GM11168 (cell line): ENCODE results near the gene WDR54.
"Not testable (repeated sequence)": the region's sequence is repeated elsewhere in the genome, so short reads cannot be mapped to it uniquely, and the experiment has no call there.

Experiments
- in situ Hi-C: fragments of 300-500 bp; cut with MboI; formaldehyde crosslinking; loops from one replicate; pipeline ENCODE4 v1.12.0; 2022; ENCODE audit warnings: low sequenced_read_pairs; ENCODE audit not compliant: unreplicated experiment

The WDR54 gene

DNA sequence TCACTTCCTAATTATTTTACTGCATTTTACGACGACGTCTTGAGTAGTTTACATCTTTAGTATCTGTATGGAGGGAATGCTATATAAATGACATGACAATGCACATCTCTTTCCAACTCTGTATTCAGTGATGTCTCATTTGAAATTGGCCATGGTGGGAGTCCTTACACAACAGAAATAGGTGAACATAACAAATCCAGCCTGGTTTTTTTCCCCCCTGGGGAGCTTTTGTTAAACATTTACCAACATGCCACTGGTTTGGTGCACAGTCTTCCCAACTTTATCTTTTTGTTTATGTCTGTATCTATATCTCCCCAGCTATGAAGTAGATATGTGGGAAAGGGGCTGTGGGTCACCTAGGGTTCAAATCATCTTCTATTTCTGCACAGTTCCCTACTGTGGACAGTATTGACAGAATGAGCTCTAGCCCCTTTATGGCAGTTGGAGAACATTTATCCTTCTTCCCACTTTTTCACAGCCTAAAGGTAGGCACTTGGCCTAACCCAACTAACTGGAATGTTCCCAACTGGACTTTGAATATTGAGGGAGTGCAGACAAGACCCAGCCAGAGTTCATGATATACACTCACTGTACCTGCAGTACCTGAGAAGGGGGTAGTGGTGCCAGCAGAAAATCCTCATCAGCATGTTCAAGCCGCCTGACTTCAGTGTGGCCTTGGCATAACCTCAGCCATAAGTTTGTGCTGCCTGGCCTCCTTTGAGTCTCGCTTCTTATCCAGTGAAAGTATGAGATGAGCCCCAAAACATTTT lies 25.9 kb downstream of the WDR54 start:
- in situ Hi-C loops: no loop called here

DNA sequence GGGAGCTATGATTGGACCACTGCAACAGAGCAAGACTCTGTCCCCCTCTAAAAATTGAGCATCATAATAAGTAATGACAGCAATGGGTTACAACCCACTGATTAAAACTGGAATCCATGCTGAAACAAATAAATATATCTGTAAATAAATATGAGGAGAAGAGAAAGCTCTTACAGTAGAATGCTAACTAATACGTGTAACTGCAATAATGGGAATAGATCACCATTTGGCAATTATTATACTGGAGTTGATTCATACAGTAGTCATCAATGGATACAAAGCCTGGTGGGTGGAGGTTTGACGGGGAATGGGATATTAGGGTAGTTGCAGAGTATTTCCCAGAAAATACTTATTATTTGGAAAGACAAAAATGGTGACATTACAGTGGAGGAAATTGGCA lies 27.2 kb downstream of the WDR54 start:
- in situ Hi-C loops: no loop called here

- in situ Hi-C loops: no loop called here
Measured at GRCh38 chr2:74450570-74451190, 29.1 kb downstream of the WDR54 start.

GRCh38 chr2:74454654-74455511 lies 33.4 kb downstream of the WDR54 start, which contains the start of gene INO80B:
Gene INO80B (plus strand): TSS chr2:74455087. CDS start chr2:74455117, 30 bp downstream.
- in situ Hi-C loops: no loop called here

DNA sequence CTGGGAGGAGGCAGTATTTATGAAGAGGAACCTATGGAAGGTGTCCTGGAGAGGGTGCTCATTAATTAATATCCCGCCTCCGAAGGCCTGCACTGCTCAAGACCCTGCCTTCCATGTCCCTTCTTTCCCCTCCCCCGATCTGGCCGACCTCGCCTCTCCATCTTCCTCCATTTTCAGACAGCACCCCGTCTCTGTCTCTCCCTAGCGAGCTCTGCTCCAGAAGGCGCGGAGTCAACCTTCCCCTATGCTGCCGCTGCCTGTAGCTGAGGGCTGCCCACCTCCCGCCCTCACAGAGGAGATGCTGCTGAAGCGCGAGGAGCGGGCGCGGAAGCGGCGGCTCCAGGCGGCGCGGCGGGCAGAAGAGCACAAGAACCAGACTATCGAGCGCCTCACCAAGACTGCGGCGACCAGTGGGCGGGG lies 35.6 kb downstream of the WDR54 start:
- in situ Hi-C loops: no loop called here

- in situ Hi-C loops: no loop called here
Measured at GRCh38 chr2:74457549-74458131, 36.1 kb downstream of the WDR54 start.

DNA sequence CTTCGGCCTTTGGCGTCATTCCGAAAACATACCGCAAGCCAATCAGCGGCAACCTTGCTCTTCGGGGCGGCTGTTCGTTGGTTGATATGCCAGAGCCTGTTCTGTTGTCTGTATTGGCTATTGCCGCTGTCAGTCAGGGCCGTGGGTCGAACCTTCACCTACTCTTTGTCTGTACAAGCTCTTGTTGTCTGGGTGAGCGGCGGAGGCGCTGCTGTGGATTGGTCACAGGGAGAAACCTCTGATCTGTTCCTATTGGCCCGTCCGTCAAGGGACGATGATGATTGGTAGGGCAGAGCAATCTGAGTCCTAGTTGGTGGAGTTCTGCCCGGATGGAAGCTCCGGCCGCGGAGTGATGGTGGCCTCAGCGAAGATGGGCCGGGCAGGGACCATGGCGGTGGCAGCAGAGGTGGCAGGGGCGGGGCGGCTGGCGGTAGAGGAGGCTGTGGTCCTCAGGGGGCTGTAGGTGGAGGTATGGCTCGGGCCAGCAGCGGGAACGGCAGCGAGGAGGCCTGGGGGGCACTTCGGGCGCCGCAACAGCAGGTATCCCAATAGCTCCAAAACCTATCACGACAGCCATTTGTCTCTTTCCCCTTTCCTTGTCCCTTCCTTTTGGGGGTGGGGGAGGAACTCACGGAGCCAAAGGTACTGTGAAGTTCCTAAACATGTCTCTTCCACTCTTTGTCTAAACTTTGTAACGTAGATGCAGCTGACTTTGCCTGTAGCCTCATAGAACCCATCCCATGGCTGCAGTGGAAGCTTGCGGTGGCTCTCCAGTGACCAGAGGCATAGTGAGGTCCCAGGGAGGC lies 36.8 kb downstream of the WDR54 start, which contains the start of gene WBP1:
WBP1 (plus strand) TSS at position 307 of the 806 bp plus-strand sequence; CDS start at position 472, 165 bp downstream.
- in situ Hi-C loops: no loop called here

- in situ Hi-C loops: no loop called here
Measured at GRCh38 chr2:74458938-74459363, 37.4 kb downstream of the WDR54 start.

DNA sequence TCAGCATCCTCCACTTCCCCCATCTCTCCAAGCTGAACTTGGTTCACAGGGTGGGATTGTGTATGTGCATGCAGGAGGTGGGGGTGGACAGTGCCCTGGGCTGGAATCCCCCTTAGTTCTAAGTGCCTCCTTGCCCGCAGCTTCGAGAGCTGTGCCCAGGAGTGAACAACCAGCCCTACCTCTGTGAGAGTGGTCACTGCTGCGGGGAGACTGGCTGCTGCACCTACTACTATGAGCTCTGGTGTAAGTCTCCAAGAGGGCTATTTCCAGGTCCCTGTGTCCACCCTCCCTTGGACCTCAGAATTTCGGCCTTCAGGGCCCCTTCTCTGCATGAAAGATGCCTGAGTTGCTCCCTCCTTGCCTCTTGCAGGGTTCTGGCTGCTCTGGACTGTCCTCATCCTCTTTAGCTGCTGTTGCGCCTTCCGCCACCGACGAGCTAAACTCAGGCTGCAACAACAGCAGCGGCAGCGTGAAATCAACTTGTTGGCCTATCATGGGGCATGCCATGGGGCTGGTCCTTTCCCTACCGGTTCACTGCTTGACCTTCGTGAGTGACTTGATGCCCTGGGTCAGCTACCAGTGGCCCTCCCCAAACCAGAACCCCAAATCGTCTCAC lies 38.1 kb downstream of the WDR54 start:
- in situ Hi-C loops: not testable (repeated sequence)

DNA sequence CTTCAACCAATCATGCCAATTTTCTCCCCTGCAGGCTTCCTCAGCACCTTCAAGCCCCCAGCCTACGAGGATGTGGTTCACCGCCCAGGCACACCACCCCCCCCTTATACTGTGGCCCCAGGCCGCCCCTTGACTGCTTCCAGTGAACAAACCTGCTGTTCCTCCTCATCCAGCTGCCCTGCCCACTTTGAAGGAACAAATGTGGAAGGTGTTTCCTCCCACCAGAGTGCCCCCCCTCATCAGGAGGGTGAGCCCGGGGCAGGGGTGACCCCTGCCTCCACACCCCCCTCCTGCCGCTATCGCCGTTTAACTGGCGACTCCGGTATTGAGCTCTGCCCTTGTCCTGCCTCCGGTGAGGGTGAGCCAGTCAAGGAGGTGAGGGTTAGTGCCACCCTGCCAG lies 38.7 kb downstream of the WDR54 start:
- in situ Hi-C loops: not testable (repeated sequence)

DNA sequence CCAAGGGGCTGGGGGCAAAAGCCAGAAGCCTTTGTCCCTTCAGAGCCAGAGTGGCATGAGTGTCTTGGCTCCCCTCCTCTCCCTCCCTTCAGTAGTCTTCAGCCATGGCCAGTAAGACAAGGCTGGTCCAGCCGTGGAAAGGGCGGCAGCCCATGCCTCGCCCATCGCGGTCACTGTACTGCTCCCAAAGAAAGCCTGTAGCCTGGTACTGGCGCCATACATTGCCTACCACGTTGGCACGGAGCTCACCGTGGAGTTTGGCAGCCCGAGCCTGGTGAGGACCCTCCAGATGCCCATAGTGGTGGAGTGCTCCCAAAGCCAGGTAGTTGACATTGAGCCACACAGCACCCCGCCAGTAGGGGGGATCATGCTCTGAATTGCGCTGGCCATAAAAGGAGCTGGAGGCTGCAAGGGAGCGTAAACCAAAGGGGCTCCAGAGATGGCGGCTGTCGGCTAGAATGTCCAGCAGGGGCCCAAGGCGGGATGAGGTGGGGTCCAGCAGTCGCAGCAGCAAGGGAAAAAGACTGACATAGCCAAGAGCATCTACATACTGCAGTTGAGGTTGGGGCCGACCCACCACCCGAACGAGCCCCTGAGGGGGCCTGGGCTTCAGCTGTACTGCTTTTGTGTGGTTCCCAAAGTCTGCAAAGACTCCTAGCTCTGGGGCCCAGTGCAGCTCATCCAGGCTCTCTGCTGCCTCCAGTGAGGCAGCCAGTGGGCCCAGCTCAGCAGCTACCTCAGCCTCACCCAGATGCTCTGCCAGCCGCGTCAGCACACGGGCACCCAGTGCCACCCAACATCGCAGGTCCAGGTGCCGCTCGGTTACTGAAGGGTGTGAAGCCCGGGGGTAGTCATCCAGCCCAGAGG lies 39.9 kb downstream of the WDR54 start:
- in situ Hi-C loops: no loop called here

GRCh38 chr2:74462054-74462785 lies 40.7 kb downstream of the WDR54 start:
- in situ Hi-C loops: no loop called here

- in situ Hi-C loops: no loop called here
Measured at GRCh38 chr2:74462786-74463105, 41.2 kb downstream of the WDR54 start.

- in situ Hi-C loops: no loop called here
Measured at GRCh38 chr2:74464406-74464805, 42.9 kb downstream of the WDR54 start.

- in situ Hi-C loops: not testable (repeated sequence)
Measured at GRCh38 chr2:74470742-74471141, 49.2 kb downstream of the WDR54 start.

DNA sequence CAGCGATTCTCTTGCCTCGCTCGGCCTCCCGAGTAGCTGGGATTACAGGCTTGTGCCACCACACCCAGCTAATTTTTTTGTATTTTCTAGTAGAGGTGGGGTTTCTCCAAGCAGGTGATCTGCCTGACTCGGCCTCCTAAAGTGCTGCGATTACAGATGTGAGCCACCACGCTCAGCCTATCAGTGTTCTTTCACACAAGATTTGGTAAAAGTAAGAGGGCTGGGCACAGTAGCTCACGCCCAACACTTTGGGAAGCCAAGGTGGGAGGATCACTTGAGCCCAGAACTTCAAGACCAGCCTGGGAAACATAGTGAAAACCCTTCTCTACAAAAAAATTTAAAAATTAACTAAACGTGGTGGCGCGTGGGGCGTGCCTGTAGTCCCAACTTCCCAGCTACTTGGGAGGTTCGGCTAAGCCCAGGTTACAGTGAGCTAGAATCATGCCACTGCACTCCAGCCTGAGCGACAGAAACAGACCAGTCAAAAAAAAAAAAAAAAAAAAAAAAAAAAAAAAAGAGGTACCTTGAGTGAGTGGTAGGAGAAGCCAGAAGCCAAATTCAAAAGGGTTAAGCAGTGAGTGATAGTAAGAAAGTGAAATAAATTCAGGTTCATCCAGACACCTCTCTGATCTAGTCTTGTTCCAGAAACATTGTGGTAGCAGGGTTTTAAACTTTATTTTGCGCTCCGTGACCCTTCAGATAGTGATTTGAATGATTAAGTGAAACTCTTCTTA lies 50.0 kb downstream of the WDR54 start:
- in situ Hi-C loops: no loop called here
